Activated CD4-positive, alpha-beta T cell treated with anti-CD3 and anti-CD28 coated beads, Interleukin-2, amount 50 U/mL, for 1 hour (primary cell): ENCODE results near the gene OR2T6.
"Not testable (repeated sequence)": the region's sequence is repeated elsewhere in the genome, so short reads cannot be mapped to it uniquely, and the experiment has no call there.

Experiments used
- DNase-seq: peaks from one replicate; pipeline ENCODE4 v3.0.0-alpha.2; 2020

The OR2T6 gene

DNA sequence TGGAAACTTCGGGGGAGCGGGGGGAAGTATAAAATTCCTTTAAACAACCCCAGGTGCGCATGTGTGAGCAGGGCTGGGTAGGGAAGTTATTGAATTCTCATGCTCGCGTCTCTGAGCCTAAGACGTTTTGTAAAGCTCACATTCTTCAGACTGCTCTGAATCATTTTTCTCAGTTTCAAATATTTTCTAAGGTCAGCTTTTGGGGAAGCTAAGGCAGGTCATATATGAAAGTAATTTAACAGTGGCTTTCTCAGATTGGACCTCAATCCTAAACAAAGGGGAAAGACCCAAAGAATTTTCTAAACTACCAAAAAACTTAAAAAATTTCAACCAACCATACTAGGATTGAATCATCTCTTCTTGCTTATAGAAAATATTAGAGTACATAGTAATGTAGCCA, 59.4 kb downstream of the OR2T6 start:
- not testable (repeated sequence) for DNase-seq

DNA sequence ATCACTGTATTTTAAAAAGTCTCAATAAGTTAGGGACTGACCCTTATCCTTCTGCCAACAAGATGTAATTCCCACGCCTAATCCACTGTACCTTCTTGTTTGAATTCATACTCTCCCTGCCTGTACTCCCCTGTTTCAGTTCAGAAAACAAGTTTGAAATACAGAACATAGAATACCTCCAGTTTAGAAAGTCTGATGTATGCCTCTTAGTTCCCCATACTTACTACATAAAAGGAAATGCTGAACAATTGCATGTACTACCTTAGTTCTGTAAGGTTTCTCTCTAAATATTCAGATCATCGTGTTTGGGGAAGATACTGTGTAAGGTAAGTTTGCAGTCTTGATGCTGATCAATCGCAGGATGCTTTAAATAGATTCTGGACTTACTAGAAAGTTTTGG, 60.8 kb downstream of the OR2T6 start:
- DNase-seq = not testable (repeated sequence)

DNA sequence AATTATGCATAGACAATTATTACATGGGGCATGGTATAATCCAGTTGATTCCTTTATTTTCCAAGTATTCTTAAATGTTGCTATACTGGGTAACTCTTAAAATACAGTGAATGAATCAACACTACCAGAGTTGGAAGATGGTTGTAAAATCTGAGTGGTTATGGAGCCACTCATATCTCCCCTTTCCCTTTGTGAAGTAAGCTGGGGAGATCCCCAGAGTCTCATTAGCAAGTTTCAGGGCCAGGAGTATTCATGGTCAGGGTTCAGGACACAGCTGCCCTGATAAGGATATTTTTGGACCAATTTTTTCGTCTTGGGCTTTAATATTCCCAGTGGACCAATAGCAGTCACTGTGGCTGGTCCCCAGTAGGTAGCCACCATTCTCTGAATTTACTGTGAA, 63.1 kb downstream of the OR2T6 start:
- not testable (repeated sequence) for DNase-seq

DNA sequence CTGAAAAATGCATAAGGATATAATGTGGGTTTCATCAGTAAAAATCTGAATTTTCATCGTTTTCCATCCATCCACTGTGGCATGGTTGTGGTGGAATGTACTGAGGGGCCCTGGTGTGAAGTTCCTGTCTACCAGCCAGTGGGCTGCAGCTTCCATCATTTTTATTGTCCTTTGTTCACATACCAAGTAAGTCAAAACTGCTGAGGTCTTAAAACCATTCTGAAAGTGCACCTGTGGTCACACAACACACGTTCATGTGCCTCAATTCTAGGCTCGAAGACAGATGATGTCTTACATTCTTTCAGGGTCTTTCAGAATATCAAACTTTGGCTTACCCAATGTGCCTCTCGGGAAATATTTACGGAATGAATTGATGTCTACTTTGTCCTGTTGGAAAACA, 63.7 kb downstream of the OR2T6 start:
- DNase-seq = not testable (repeated sequence)
